OCI-LY7 (cell line): ENCODE data around the gene SPAG6. TPM values are rescaled to one million over a fixed set of nuclear protein-coding genes. Genes with fewer than 3 reads are reported as not detected.
"Not testable (repeated sequence)": the region's sequence is repeated elsewhere in the genome, so short reads cannot be mapped to it uniquely, and the experiment has no call there.

Experiments
- BruUV-seq: library from RNA; stranded (reverse); fragments of 400-500 nt; replicated peaks from 2 replicates; lab custom pipeline; 2021; lab: Mats Ljungman, UMichigan
- CTCF ChIA-PET: fragments of 300-600 bp; sonication (Branson Sonifier 250); formaldehyde crosslinking; loops from one replicate; lab custom pipeline; 2022; ENCODE audit warnings: antibody characterized with exemption; ENCODE audit not compliant: unreplicated experiment; lab: Charles Lee
- POLR2A ChIA-PET: fragments of 300-600 bp; sonication (Branson Sonifier 250); formaldehyde crosslinking; loops from one replicate; lab custom pipeline; 2022; ENCODE audit warnings: antibody characterized with exemption; lab: Charles Lee
- DNase-seq: peaks from one replicate; pipeline ENCODE4 v3.0.0-alpha.2; 2015; ENCODE audit warnings: low spot score
- H2AFZ ChIP-seq: fragments of 200-600 bp; sonication (generic), shearing (Covaris generic); 2 replicates; pipeline ENCODE4 v1.6.1; 2014; ENCODE audit warnings: mild to moderate bottlenecking, antibody characterized with exemption, low read length, moderate library complexity
- H3K27ac ChIP-seq: fragments of 200-600 bp; sonication (generic); 2 replicates; pipeline ENCODE4 v1.5.1; 2014; ENCODE audit warnings: mixed run types, low read depth, mild to moderate bottlenecking, moderate library complexity, low read length, inconsistent platforms; ENCODE audit not compliant: poor library complexity, severe bottlenecking
- H3K36me3 ChIP-seq: fragments of 200-600 bp; sonication (generic); 2 replicates; pipeline ENCODE4 v1.6.1; 2014; ENCODE audit warnings: mild to moderate bottlenecking, antibody characterized with exemption, low read length, moderate library complexity, mixed read lengths; ENCODE audit not compliant: insufficient read depth
- H3K4me1 ChIP-seq: fragments of 200-600 bp; sonication (generic); 2 replicates; pipeline ENCODE4 v1.5.1; 2014; ENCODE audit warnings: mild to moderate bottlenecking, low read length; ENCODE audit not compliant: insufficient read depth, poor library complexity, severe bottlenecking
- H3K4me2 ChIP-seq: fragments of 200-600 bp; sonication (generic); 2 replicates; pipeline ENCODE4 v1.6.1; 2014; ENCODE audit warnings: mild to moderate bottlenecking, low read length
- H3K4me3 ChIP-seq: fragments of 200-600 bp; sonication (generic); 2 replicates; pipeline ENCODE4 v1.5.1; 2014; ENCODE audit warnings: mild to moderate bottlenecking, low read depth, low read length; ENCODE audit not compliant: poor library complexity, severe bottlenecking
- H3K79me2 ChIP-seq: fragments of 200-600 bp; sonication (generic); 2 replicates; pipeline ENCODE4 v1.6.1; 2016; ENCODE audit warnings: low read depth, mild to moderate bottlenecking, low read length, moderate library complexity, mixed read lengths; ENCODE audit not compliant: insufficient read depth
- H3K9me2 ChIP-seq: fragments of 200-600 bp; sonication (generic); 2 replicates; pipeline ENCODE4 v1.6.1; 2016; ENCODE audit warnings: mild to moderate bottlenecking, low read length, mixed read lengths; ENCODE audit not compliant: insufficient read depth
- H3K9me3 ChIP-seq: fragments of 200-600 bp; sonication (generic); 2 replicates; pipeline ENCODE4 v1.6.1; 2014; ENCODE audit warnings: mild to moderate bottlenecking, mixed run types, low read length, mixed read lengths
- H4K20me1 ChIP-seq: fragments of 200-600 bp; sonication (generic); 2 replicates; pipeline ENCODE4 v1.6.1; 2014; ENCODE audit warnings: mild to moderate bottlenecking, antibody characterized with exemption, low read length, moderate library complexity, mixed read lengths; ENCODE audit not compliant: insufficient read depth
- EZH2phosphoT487 ChIP-seq: fragments of 200-600 bp; sonication (generic); IDR thresholded peaks from 2 replicates; pipeline ENCODE4 v1.6.1; 2018; ENCODE audit warnings: low read depth, borderline replicate concordance, mild to moderate bottlenecking, mixed run types, antibody characterized with exemption, low read length, moderate library complexity, mixed read lengths
- intact Hi-C: fragments of 100-400 bp; cut with micrococcal nuclease; formaldehyde crosslinking; loops from one replicate; pipeline ENCODE4 v1.10.0; 2022; ENCODE audit not compliant: unreplicated experiment
- total RNA-seq, 2 experiments: library from RNA; depleted of rRNA in 1 of 2; stranded (reverse); fragments of >200 nt in 1 of 2; shearing (Covaris generic) in 1 of 2; gene quantifications; 2 replicates each; pipeline ENCODE4 v1.2.3, GENCODE V29; 2014 to 2022
- TF ChIP-seq, protein P1 (sequence below): fragments of 200-600 bp; sonication (generic); conservative IDR thresholded peaks from 2 replicates; pipeline ENCODE4 v1.5.1; 2014; ENCODE audit warnings: mild to moderate bottlenecking, antibody characterized with exemption, low read length, moderate library complexity, mixed read lengths

Gene SPAG6
- total RNA-seq, 2 experiments from 2014 or later, result not detected

GRCh38 chr10:22389856-22390589, 44.7 kb downstream of the SPAG6 start:
- Histone ChIP-seq H3K27ac (no peak overlapping the region), H3K79me2 (no peaks in the 10 kb centered on the region), H3K4me2 (no peak overlapping the region), H3K4me1 (no peaks in the 10 kb centered on the region), H3K36me3 (no peaks in the 10 kb centered on the region), H2AFZ (no peak overlapping the region), H4K20me1 (no peaks in the 10 kb centered on the region), H3K9me2 (no peaks in the 10 kb centered on the region), H3K9me3 (no peaks in the 10 kb centered on the region), H3K4me3 (no peak overlapping the region)
- intact Hi-C loops, result loop anchor here (10.0 kb wide), 1 partner anchor 975 kb away; no protein-coding TSS in a partner anchor
- POLR2A ChIA-PET, result interaction anchor here (0.8 to 1.6 kb wide), 2 partner anchors 11 to 20 kb away, joined by 3 to 4 read pairs; no protein-coding TSS in a partner anchor
- TF ChIP-seq, protein P1, sequence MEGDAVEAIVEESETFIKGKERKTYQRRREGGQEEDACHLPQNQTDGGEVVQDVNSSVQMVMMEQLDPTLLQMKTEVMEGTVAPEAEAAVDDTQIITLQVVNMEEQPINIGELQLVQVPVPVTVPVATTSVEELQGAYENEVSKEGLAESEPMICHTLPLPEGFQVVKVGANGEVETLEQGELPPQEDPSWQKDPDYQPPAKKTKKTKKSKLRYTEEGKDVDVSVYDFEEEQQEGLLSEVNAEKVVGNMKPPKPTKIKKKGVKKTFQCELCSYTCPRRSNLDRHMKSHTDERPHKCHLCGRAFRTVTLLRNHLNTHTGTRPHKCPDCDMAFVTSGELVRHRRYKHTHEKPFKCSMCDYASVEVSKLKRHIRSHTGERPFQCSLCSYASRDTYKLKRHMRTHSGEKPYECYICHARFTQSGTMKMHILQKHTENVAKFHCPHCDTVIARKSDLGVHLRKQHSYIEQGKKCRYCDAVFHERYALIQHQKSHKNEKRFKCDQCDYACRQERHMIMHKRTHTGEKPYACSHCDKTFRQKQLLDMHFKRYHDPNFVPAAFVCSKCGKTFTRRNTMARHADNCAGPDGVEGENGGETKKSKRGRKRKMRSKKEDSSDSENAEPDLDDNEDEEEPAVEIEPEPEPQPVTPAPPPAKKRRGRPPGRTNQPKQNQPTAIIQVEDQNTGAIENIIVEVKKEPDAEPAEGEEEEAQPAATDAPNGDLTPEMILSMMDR, result no peak
- TF ChIP-seq EZH2phosphoT487, result no peak
- DNase-seq, result no peak
- CTCF ChIA-PET, result no interaction called here
- BruUV-seq, result no TSS peak

- H3K4me3 ChIP-seq, result no peak overlapping the region
- H3K9me2 ChIP-seq, result no peaks in the 10 kb centered on the region
- no peak overlapping the region for H3K4me2 ChIP-seq
- H3K79me2 ChIP-seq, result no peaks in the 10 kb centered on the region
- intact Hi-C loops, result no loop called here
- no peak overlapping the region for H2AFZ ChIP-seq
- H3K36me3 ChIP-seq, result no peaks in the 10 kb centered on the region
- H4K20me1 ChIP-seq, result no peaks in the 10 kb centered on the region
- H3K4me1 ChIP-seq, result no peaks in the 10 kb centered on the region
- TF ChIP-seq EZH2phosphoT487, result no peak
- TF ChIP-seq, protein P1, result no peak
- no peak overlapping the region for H3K27ac ChIP-seq
- no peaks in the 10 kb centered on the region for H3K9me3 ChIP-seq
- POLR2A ChIA-PET, result no interaction called here
- BruUV-seq, result no TSS peak
- CTCF ChIA-PET, result no interaction called here
- no peak for DNase-seq
These were observed 46.3 kb downstream of the SPAG6 start for GRCh38 chr10:22391600-22391999.

- CTCF ChIA-PET, H3K79me2 ChIP-seq, H3K4me2 ChIP-seq, H3K4me1 ChIP-seq, DNase-seq, intact Hi-C loops, H3K27ac ChIP-seq, H3K4me3 ChIP-seq, H2AFZ ChIP-seq, H3K9me3 ChIP-seq, H3K9me2 ChIP-seq, H4K20me1 ChIP-seq, H3K36me3 ChIP-seq, BruUV-seq: not testable (repeated sequence)
- POLR2A ChIA-PET, result interaction anchor here (0.6 kb wide), 1 partner anchor 21 kb away, joined by 6 read pairs; no protein-coding TSS in a partner anchor
These were observed 50.9 kb downstream of the SPAG6 start for GRCh38 chr10:22396195-22396594.

DNA sequence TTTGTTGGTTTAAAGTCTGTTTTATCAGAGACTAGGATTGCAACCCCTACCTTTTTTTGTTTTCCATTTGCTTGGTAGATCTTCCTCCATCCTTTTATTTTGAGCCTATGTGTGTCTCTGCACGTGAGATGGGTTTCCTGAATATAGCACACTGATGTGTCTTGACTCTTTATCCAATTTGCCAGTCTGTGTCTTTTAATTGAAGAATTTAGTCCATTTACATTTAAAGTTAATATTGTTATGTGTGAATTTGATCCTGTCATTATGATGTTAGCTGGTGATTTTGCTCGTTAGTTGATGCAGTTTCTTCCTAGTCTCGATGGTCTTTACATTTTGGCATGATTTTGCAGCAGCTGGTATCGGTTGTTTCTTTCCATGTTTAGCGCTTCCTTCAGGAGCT, 61.6 kb downstream of the SPAG6 start:
- H3K9me2 ChIP-seq, DNase-seq, H3K27ac ChIP-seq, H3K79me2 ChIP-seq, H3K4me2 ChIP-seq, H2AFZ ChIP-seq, H3K4me3 ChIP-seq, H3K4me1 ChIP-seq, H4K20me1 ChIP-seq, BruUV-seq, H3K36me3 ChIP-seq, intact Hi-C loops, POLR2A ChIA-PET, CTCF ChIA-PET, H3K9me3 ChIP-seq: not testable (repeated sequence)
